ENCODE results near the gene CAPSL.
"Not testable (repeated sequence)": the region's sequence is repeated elsewhere in the genome, so short reads cannot be mapped to it uniquely, and the experiment has no call there.

CAPSL gene

DNA sequence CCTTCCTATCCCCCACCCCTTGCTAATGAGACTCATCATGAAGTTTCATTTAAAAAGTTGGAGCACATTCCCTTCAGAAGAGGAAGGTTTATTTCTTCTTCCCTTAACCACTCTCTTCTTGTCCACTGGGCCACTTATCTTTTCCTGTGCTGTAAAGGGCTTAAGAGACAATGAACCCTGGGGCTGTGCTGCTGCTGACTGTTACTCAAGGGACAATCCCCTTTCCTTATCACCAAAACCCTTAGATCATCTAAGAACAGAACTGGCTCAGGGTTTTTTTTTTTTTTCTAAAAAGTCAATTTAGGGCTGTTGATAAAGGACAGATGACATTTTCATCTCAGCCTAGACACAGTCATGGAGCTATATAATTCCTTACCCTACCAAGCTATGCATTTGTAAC is 29.6 kb downstream of the CAPSL start:
- Histone ChIP-seq H3K27ac (peak overlapping the region in 3 of 21 experiments; percentile 19 to 57 (median 33)), H3K4me3 (no peak overlapping the region)

DNA sequence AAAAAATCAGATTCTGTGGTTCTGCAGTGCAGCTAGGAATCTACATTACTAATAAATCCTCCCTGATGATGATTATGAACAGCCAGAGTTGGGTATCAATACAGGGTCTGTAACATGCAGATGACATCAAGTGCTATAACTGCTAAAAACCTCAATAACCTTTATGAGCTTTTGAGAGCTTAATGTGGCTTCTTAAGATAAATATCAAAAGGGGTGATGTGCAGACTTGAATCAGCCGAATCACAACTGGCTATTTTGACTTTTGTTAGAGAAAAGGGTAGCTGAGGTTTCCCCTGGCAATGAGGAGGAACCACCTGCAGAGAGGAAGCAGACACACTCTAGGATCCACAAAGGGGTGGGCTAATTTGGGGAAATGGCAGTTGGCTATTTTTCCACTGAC is 30.2 kb downstream of the CAPSL start:
- Histone ChIP-seq H3K27ac (peak overlapping the region in 2 of 21 experiments; percentile 19 to 57), H3K4me3 (no peak overlapping the region)

DNA sequence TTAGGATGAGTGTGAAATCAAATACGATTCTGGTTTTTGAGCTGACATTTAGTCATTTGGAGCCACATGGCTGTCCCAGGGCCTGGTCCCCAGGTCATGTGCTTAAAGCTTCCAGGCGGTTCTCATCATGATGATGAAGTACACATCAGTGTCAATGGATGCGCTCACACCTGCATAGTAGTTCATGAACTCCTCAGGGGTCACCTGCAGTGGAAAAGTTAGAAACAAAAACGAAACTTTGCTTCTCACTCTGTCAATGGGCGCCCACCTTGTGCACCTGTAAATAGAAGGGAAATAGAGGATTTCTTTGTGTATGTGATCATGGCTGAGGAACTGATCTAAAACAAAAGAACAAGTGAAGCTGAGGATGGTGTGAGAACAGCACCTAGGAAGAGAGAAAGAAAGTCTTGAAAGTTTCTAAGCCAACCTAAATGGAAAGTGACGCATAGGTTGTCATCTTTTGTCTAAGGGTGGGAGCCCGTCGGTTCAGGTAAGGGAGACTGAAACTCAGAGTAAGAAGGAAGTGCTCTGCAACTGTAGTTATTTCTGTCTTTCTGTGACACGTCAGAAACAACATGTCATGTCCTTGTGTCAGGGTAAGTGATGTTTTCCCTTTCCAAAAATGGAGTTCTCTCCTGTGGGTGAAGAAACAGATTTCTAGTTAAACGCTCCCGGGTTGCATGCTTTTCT is 33.8 kb downstream of the CAPSL start:
- Histone ChIP-seq H3K4me3 (no peak overlapping the region), H3K27ac (no peak overlapping the region)

DNA sequence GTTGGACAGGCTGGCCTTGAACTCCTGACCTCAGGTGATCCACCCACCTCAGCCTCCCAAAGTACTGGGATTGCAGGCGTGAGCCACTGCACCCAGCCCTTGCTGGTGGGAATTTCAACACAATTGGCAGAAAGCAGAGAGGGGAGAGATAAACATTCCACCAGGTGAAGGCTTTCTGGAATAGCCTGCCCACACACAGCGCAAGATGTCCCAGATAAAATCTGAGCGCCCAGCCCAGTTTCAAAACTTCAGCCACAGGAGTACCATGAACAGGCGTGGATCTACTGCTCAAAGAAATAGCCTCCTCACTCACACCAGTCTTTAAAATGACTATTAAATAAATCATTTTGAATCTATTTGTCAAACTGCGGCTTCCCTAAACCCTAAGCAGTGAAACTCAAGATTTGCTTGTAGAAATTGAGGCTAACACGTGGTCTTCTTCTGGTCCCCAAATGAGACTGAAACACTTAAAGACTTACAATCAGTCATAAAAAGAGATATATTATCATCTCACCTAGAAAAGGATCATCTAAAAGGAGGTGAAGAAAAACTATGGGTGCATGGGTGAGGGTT is 34.7 kb downstream of the CAPSL start:
- H3K4me3 ChIP-seq: no peak overlapping the region
- H3K27ac ChIP-seq: no peak overlapping the region

DNA sequence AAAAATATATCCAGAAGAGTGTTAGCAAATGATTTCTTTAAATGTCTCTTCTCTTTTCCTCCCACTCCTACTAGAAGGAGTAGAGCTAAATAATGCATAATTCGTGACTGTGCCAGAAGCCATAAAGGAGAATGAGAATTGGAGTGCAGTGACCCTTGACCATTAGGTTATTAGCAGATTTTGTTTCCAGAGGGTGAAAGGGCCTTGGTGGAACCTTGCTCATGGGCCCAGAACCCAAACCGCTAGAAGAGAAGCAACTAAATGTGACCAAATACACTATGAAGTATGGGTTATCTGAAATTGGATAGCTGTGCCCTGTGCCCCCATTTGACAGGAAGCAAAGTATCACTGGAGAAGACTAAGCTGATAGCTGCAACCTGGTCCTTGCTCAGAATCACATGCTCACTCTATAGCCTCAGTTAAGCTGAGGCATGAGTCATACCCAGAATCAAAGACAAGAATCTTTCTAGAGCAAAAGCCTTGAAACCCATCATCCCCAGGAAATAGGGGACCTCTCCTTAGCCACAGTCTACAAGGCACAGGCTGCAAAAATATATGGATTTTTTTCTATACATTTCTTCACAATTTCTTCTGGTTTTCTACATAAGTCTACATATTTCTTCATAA is 36.3 kb downstream of the CAPSL start:
- Histone ChIP-seq H3K27ac (no peak overlapping the region), H3K4me3 (no peak overlapping the region)

DNA sequence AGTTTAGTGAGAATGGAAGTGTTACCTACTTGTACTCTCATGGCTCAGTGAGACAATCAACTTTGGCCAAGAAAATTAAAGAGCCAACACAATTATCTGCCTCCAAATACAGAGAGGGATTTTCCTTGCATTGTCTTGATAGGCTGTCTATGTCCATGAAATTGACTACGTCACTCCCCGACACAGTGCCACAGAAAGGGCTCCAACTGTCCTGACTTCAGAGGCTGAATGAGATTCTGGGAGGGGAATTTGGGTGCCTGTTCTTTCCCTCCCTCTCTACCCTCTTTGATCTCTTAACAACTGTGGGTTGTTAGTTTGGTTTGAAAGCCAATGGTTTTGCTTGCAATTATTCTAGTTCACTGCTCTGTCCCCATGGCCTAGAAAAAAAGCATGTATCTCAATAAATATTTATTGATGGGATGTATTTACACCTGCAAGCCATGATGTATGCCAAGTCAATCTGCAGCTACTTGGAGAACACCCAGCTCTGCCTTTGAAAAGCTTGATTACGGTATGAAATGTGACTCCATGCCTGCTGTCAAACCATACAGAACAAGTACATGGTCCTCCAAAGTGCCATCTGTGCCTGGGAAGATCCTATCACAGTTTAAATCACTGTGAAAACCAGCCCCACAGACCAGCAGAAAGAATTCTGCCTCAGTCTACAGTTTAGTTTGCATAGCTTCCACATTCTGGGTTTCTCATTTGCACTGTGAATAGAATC is 37.3 kb downstream of the CAPSL start:
- no peak overlapping the region for H3K27ac ChIP-seq
- H3K4me3 ChIP-seq: no peak overlapping the region

DNA sequence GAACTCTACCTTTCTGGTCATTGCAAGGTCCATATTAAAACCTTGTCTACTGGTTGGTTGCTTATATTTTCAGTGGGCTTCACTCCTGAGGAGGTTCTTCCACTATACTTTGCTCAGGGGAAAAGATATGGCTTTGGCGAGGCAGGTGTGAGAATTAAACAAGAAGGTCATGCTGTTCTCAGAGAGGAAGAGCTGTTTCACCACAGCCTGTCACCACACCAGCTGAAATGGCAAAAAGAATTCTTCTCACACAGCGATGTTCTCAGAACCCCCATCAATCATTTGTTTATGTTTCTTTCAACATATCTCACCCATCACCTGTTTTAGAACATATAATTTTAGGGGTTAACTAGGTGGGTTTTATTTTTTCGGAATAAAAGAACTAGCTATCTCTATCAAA is 38.6 kb downstream of the CAPSL start:
- no peak overlapping the region for H3K4me3 ChIP-seq
- peak overlapping the region in 1 of 21 experiments; percentile 21 for H3K27ac ChIP-seq

DNA sequence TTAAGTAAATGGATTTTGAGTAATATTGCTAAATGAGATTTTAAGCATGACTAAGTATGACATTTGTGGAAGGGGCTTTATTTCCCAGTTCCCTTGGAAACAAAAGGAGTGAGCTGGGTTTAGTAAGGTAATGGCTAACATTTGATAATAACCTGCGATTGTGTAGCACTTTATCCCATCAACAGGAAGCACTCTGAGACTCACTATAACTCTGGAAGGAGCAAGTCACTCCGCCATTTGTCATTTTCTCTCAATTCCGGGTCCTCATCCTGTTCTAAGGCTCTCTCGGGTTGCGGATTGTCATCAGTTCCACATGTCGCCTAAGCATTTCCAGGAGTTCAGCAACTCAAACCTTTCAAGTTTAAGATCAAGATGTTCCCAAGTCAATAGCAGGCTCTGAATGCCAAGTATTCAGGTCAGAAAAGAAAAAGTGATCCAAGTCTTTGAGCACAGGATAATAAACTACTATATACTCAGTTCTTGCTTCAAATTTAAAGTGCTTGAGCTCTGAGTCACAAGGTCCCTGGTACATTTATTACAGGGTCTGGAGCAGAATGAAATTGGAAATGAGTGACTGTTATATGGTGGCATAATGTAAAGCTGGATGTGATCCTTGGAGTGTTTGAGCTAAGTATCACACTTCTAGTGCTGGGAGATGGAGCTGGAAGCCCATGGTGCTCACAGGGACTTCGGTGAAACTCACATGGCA is 39.3 kb downstream of the CAPSL start:
- Histone ChIP-seq H3K27ac (no peak overlapping the region), H3K4me3 (no peak overlapping the region)

DNA sequence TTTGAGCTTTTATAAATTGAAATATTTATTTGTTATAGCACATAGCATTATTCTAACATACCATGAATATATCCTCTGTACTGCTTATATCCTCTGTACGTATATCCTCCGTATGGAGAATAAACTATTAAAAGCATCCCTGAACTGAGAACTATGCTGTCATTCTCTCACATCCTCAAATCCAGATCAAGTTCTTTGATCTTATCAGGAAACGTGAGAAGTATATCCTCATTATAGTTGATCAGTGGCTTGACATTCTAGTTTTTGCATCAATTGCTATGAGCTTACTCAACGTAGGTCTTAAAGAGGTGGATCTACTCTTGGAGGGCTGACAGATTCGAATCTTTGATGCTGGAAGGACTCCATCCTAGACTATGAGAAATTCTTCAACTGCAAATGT is 44.3 kb downstream of the CAPSL start:
- Histone ChIP-seq H3K27ac (no peak overlapping the region), H3K4me3 (no peak overlapping the region)

DNA sequence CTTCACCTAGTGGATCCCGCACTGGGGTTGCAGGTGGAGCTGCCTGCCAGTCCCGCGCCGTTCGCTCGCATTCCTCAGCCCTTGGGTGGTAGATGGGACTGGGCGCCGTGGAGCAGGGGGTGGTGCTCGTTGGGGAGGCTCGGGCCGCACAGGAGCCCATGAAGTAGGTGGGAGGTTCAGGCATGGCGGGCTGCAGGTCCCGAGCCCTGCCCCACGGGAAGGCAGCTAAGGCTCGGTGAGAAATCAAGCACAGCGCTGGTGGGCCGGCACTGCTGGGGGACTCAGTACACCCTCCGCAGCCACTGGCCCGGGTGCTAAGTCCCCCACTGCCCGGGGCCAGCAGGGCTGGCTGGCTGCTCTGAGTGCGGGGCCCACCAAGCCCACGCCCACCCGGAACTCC is 45.6 kb downstream of the CAPSL start:
- H3K27ac ChIP-seq, H3K4me3 ChIP-seq: not testable (repeated sequence)

DNA sequence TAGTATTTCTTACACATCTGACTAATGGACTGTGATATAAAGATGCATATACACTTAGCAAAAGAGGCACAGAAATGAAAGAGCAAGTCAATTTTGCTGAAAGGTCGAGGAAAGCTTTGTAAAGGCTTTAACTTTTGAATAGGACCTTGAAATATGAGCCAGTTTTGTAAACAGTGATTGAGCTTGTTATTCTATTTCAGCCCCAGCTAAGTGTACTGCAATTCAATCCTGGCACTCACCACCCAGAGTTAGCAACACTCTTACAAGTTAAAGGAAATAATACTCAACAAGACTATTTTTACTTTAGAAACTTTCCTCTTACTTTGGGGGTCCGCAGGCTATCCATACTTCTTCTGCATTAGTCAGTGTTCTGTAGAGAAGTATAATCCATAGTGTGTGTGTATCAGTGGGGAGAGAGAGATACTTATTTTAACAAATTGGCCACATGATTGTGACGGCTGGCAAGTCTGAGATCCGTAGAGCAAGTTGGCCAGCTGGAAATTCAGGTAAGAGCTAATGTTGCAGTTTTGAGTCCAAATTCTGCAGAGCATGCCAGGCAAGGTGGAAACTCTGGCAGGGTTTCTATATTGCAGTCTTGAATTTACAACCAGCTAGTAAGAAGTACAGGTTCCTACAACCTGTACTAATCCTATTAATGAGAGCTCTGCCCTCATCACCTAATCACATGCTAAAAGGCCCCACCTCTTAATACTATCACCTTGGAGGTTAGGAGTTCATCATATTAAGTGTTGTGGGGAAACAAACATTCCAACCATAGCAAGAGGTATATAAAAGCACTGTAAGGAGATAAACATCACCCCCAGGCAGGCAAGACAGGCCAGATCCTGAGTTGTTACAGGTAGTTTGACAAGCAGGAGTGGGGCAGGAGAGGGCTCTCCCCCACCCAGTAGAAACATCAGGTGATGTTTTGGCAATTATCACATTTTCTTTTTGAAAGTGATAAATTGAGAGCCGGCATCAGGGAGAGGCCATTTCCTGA is 48.1 kb downstream of the CAPSL start:
- Histone ChIP-seq H3K4me3 (no peak overlapping the region), H3K27ac (peak overlapping the region in 1 of 21 experiments; percentile 11)

DNA sequence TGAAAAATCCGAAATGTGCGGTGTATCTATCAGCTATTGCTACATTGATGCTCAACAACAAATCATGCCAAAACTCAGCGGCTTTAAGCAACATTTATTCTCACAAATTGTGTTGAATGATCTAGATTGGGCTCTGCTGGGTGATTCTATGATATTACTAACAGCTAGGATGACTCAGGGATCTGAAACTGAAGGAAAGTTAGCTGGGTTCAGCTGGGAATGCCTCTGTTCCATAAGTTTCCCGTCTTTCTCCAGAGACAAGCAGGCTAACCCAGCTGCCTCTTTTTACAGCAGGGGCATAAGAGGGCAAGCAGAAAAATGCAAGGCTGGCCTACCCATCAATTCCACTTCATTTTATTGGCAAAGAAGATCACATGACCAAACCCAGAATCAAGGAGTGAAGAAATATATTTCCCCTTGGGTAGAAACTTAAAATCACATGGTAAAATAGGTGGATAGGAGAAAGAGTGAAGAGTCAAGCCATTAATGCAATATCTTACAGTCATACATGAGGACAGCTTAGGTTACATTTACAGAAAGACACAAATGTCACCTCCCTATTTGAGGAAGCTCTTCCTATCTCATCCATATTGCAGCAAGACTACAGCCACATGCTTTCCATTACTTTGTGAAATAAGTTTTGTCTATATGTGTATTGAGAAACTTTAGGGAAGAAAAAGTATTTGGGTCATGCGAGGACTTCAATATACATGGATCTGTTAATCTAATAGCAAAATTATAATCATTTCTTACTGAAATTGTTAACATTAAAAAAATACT is 50.9 kb downstream of the CAPSL start:
- Histone ChIP-seq H3K27ac (no peak overlapping the region), H3K4me3 (no peak overlapping the region)

DNA sequence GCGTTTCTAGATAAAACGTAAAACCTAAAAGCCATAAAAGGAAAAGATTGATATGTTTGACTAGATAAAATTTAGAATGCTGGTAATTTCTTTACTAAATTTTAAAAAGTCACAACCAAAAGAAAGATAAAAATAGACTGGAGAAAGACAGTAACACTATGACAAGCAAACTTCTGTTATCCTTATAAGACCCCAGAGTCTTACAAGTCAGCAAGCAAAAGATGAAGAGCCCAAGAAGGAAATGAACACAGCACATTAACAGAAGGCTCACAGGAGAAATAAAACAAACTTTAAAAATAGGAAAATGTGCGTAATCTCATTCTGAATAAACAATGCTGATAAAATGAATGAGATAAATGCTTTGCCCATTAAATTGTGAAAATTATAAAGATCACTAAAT is 52.0 kb downstream of the CAPSL start:
- Histone ChIP-seq H3K27ac (no peak overlapping the region), H3K4me3 (no peak overlapping the region)

DNA sequence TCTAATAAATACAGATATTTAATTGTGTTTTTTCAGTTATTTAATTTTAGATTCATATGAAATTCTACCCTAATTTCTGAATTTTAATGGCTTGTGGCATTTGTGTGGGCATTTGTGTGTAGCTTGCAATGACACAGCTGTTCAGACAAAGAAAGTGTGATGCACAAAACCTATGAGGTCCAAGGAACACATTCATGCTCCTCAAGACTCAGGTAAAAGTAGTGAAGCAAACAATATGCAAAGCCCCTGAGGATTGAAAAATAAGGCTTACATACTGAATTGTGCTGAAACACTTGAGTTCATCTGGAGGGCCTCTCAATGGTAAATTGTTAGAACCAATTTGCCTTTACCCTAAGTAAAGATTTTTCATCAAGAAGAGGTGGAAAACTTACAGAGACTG is 53.6 kb downstream of the CAPSL start:
- Histone ChIP-seq H3K27ac (peak overlapping the region in 3 of 21 experiments; percentile 6 to 37 (median 18)), H3K4me3 (no peak overlapping the region)

DNA sequence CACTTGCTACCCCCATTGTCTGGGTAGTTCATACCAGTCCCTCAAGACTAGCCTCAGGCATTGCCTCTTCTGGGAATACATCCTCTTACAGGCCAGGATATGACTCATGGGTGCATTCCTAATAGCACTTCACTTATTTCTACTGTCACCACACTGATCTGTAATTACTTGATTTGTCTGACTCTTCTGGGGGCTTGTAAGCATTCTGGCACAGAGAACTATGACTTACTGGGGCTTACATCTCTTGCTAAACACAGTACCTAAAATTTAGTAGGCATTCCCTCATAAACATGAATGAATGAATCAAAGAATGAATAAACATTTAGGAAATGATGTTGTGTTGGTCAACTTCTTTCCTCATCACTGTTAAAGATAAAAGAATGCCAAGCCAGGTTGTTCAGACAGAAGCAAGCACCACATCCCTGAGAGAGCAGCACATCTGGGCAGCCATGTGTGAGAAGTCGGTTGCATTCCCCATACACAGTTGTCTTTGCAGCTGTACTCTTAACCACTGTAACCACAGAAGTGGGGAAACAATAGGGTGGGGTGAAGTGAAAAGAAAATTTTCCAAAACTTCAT is 54.1 kb downstream of the CAPSL start:
- no peak overlapping the region for H3K4me3 ChIP-seq
- H3K27ac ChIP-seq: peak overlapping the region in 3 of 21 experiments; percentile 6 to 37 (median 18)

DNA sequence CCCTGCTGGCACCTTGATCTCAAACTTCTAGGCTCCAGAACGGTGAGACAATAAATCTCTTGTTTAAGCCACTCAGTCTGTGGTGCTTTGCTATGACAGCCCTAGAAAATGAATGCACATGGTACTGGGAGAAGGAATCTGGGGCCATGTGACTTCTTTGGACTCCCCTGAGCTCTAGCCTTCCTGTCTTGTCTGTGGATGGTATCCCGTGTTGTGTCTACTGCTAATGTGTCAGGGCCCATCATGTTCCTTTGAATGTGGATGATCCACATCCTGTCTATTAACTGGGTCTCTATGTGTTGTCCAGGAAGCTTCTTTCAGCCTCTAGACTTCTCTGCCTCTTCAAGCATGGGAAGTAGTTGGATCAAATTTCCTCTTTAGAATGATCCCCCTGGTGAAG is 56.7 kb downstream of the CAPSL start:
- no peak overlapping the region for H3K4me3 ChIP-seq
- H3K27ac ChIP-seq: no peak overlapping the region

DNA sequence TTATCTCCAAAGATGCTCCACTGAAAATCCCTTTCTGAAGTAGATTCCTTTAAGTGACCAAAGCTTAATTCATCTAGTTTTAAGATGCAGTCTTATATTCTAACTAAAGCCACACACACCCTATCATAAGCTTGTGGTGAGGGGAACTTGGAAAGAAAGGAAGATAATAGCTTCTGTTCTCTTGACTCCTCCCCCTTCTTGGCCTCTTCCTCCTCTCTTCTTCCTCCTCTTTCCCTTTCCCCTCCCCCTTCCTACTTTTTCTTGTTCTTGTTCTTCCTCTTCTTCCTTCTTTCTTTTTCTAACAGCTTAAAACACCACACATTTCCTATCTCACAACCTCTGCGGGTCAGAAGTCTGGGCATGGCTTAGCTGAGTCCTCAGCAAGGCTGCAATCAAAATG is 58.3 kb downstream of the CAPSL start:
- Histone ChIP-seq H3K27ac (no peak overlapping the region), H3K4me3 (no peak overlapping the region)

DNA sequence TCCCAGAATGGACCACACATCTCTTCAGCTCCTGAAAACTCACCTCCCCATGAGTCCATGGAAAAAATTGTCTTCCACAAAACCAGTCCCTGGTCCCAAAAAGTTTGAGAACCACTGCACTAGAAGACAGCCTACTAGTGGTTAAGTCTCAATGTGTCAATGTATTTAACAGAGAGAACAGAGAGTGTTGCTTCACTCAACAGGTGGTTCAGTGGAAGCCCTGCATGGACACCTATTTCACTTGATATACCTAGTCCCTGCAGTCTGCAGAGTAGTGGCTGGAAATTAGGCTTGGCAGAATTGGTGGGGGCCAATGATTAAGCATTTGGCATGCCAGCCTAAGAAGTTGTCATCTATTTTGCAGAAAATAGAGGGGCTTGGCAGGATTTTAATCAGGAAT is 58.8 kb downstream of the CAPSL start:
- Histone ChIP-seq H3K27ac (no peak overlapping the region), H3K4me3 (no peak overlapping the region)

Measured in skin epidermis (tissue), 12 donors.